Activated CD8-positive, alpha-beta T cell treated with anti-CD3 and anti-CD28 coated beads for 36 hours (primary cell): ENCODE data around the gene KCTD1. TPM values are rescaled to one million over a fixed set of nuclear protein-coding genes. Genes with fewer than 3 reads are reported as not detected.

Source experiments
- ATAC-seq: fragments of 200-7000 bp; cut with Tn5 transposase; one replicate; pipeline ENCODE4 v1.10.0; 2021; ENCODE audit warnings: mild to moderate bottlenecking, moderate library complexity
- CTCF ChIA-PET: fragments of 350-600 bp; sonication (Branson Sonifier 250); formaldehyde crosslinking; loops from one replicate; lab custom pipeline; 2021; ENCODE audit warnings: antibody characterized with exemption; lab: Charles Lee
- POLR2A ChIA-PET: fragments of 350-600 bp; sonication (Branson Sonifier 250); formaldehyde crosslinking; loops from one replicate; lab custom pipeline; 2021; ENCODE audit warnings: antibody characterized with exemption; lab: Charles Lee
- DNase-seq: peaks from one replicate; pipeline ENCODE4 v3.0.0-alpha.2; 2020
- H3K27ac Mint-ChIP-seq: one replicate; pipeline ENCODE4 v1.8.0; 2021; ENCODE audit warnings: mild to moderate bottlenecking, mixed read lengths
- H3K27me3 Mint-ChIP-seq: one replicate; pipeline ENCODE4 v1.8.0; 2021; ENCODE audit warnings: mixed read lengths
- H3K36me3 Mint-ChIP-seq: one replicate; pipeline ENCODE4 v1.8.0; 2021; ENCODE audit warnings: low read depth, mixed read lengths
- H3K4me1 Mint-ChIP-seq: one replicate; pipeline ENCODE4 v1.8.0; 2021; ENCODE audit warnings: low read depth, mixed read lengths
- H3K4me3 Mint-ChIP-seq: one replicate; pipeline ENCODE4 v1.8.0; 2021; ENCODE audit warnings: mild to moderate bottlenecking, moderate library complexity, mixed read lengths
- H3K9me3 Mint-ChIP-seq: one replicate; pipeline ENCODE4 v1.8.0; 2021; ENCODE audit warnings: mixed read lengths
- intact Hi-C: fragments of 100-400 bp; cut with micrococcal nuclease; formaldehyde crosslinking; loops from one replicate; pipeline ENCODE4 v1.10.0; 2022
- total RNA-seq, 2 experiments: library from RNA; stranded (reverse); gene quantifications; one replicate each; pipeline ENCODE4 v1.2.3, GENCODE V29; 2021
- TF ChIP-seq, protein P1 (sequence below): fragments of 200-600 bp; IDR thresholded peaks from one replicate; pipeline ENCODE4 v1.8.0; 2022; ENCODE audit warnings: antibody characterized with exemption, mild to moderate bottlenecking

The KCTD1 gene
- total RNA-seq, 2 experiments from 2014 or later, result 3.4 TPM

DNA sequence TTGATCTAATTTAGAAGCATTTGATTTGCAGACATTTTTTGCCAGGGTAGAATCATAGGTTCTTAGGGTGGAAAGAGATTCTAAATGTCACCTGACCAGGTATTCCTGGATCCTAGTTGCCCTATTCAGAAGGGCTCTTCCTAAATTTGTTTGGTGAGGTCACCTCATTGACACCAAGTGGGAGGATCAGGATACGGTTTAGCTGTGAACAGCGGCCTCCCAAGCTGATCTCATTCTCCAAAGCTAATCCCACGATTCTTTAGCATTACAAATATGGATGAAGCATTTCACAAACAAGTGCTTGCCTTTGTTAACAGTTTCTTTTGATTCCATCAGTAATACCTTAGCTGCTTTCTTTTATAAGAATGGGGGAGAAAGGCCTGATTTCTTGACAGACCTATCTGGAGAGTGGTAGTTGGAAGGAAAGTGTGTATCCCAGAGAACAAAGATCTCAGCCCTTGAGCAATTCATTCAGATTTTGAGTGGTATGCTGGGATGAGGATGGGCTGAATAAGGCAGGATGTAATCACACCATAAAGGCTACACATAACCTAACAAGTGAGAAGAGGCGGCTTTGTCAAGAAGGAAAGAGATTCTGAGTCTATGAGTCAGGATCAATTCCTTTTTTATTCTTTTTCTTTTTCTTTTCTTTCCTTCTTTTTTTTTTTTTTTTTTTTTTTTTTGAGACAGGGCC is 16.6 kb downstream of the KCTD1 start:
- TF ChIP-seq, protein P1, sequence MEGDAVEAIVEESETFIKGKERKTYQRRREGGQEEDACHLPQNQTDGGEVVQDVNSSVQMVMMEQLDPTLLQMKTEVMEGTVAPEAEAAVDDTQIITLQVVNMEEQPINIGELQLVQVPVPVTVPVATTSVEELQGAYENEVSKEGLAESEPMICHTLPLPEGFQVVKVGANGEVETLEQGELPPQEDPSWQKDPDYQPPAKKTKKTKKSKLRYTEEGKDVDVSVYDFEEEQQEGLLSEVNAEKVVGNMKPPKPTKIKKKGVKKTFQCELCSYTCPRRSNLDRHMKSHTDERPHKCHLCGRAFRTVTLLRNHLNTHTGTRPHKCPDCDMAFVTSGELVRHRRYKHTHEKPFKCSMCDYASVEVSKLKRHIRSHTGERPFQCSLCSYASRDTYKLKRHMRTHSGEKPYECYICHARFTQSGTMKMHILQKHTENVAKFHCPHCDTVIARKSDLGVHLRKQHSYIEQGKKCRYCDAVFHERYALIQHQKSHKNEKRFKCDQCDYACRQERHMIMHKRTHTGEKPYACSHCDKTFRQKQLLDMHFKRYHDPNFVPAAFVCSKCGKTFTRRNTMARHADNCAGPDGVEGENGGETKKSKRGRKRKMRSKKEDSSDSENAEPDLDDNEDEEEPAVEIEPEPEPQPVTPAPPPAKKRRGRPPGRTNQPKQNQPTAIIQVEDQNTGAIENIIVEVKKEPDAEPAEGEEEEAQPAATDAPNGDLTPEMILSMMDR, result no peak
- Mint-ChIP-seq H3K4me1 (no peaks in the 10 kb centered on the region), H3K4me3 (no peak overlapping the region), H3K9me3 (no peaks in the 10 kb centered on the region), H3K27me3 (no peaks in the 10 kb centered on the region), H3K27ac (no peak overlapping the region), H3K36me3 (no peaks in the 10 kb centered on the region)
- ATAC-seq (no peak), DNase-seq (no peak)
- ChIA-PET CTCF (no interaction called here), POLR2A (no interaction called here)
- intact Hi-C loops, result no loop called here

DNA sequence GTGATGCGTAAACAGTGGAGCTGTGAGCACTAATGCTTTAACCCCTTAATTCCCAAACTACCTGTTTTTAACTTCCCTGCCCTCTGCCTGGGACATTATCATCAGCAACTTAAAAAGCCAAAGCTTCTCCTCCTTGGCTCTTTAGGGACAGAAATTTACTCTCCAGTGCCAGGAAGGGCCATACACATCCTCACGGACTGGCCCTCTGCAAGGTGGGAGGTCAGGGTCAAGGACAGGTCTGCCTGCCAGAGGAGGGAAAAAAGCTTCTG is 21.5 kb downstream of the KCTD1 start:
- Mint-ChIP-seq H3K27ac (no peak overlapping the region), H3K27me3 (no peaks in the 10 kb centered on the region), H3K4me3 (no peak overlapping the region), H3K36me3 (no peaks in the 10 kb centered on the region), H3K9me3 (no peaks in the 10 kb centered on the region), H3K4me1 (no peaks in the 10 kb centered on the region)
- ChIA-PET POLR2A (interaction anchor here (1.4 kb wide), 1 partner anchor 15 kb away, joined by 3 read pairs; no protein-coding TSS in a partner anchor), CTCF (no interaction called here)
- DNase-seq, result no peak
- intact Hi-C loops, result no loop called here
- ATAC-seq, result no peak
- TF ChIP-seq, protein P1, result no peak

- H3K9me3 Mint-ChIP-seq, result no peaks in the 10 kb centered on the region
- intact Hi-C loops, result no loop called here
- POLR2A ChIA-PET, result interaction anchor here (1.0 to 1.4 kb wide), 2 partner anchors 10 to 16 kb away, joined by 3 read pairs; no protein-coding TSS in a partner anchor
- H3K36me3 Mint-ChIP-seq, result no peaks in the 10 kb centered on the region
- H3K4me1 Mint-ChIP-seq, result no peaks in the 10 kb centered on the region
- H3K4me3 Mint-ChIP-seq, result no peak overlapping the region
- CTCF ChIA-PET, result no interaction called here
- DNase-seq, result no peak
- H3K27ac Mint-ChIP-seq, result no peak overlapping the region
- TF ChIP-seq, protein P1, result no peak
- no peaks in the 10 kb centered on the region for H3K27me3 Mint-ChIP-seq
- no peak for ATAC-seq
These were observed 22.0 kb downstream of the KCTD1 start for GRCh38 chr18:26526128-26526965.

- Mint-ChIP-seq H3K4me3 (no peak overlapping the region), H3K9me3 (no peaks in the 10 kb centered on the region), H3K4me1 (no peaks in the 10 kb centered on the region), H3K36me3 (no peaks in the 10 kb centered on the region), H3K27me3 (no peaks in the 10 kb centered on the region), H3K27ac (no peak overlapping the region)
- POLR2A ChIA-PET, result no interaction called here
- no peak for DNase-seq
- intact Hi-C loops, result no loop called here
- CTCF ChIA-PET, result no interaction called here
- ATAC-seq, result no peak
- TF ChIP-seq, protein P1, result no peak
These were observed 23.6 kb downstream of the KCTD1 start for GRCh38 chr18:26524504-26525351.
